HG02981 (cell line): Measurements from ENCODE around the gene DSP.

Source experiments
- ATAC-seq: cut with Tn5 transposase; IDR thresholded peaks from one replicate; pipeline ENCODE4 v1.9.1; 2021; ENCODE audit warnings: mild to moderate bottlenecking, moderate library complexity; ENCODE audit not compliant: unreplicated experiment

DSP gene

DNA sequence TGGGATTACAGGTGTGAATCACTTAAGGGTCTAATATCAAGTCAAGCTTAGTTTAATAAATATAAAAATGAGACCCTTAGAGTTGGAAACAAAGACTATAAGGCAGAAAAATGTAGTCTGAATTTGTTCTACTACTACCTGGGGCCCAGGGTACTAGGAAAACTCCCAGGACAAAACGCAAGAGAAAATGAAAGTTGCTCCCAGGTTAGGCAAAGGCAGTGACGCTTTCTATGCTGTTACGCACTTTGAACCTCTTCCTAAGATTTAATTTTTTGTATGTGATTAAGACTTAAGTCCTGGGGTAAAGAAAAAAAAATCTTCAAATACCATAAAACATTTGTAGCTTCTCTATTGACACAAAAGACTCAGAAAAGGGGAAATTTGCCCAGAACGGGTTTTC is 17.3 kb downstream of the DSP start:
- no peak for ATAC-seq

DNA sequence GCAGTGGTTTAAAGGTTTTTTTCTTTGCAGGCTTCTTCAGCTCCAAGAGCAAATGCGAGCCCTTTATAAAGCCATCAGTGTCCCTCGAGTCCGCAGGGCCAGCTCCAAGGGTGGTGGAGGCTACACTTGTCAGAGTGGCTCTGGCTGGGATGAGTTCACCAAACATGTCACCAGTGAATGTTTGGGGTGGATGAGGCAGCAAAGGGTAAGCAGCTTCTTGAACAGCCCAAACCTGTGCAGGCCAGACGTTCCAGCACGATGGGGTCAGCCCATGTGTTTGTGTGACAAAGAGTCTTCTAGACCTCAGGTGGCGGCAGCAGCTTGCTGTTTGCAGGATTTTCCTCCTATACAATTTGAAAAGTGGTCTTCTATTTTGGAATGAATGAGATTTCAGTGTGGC is 17.7 kb downstream of the DSP start:
- ATAC-seq, result no peak

DNA sequence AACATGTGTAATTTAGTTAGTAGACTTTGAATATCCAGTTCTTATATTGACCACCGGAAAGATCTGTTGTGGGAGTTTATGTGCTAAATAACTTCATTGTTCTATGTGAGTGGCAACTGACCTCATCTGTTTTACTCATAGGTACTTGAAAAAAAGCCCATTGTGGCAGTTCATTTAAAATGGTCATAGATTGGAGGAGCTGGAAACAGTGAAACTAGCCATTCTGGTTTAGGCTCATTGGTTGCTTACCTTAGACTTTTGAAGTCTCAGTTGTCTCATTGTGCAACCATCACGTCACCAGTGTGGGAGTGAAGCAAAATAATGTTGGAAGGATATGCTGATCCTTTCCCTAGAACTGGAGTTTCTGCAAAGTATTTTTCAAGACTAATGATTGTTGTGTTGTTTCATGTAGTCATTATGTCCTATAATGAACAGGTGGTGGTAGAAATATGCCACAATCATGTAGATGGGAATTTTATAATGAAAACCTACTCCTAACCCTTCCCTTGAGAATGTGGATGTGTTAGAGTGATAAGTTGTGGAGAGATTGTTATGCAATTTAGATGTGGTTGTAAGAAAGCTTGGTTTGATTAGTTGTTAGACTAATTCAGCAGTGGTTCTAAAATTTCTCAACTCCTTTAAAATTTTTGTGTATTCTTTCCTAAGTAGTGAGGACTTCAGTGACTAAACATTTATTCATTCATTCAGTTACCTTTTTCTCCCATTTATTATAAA is 18.3 kb downstream of the DSP start:
- no peak for ATAC-seq

DNA sequence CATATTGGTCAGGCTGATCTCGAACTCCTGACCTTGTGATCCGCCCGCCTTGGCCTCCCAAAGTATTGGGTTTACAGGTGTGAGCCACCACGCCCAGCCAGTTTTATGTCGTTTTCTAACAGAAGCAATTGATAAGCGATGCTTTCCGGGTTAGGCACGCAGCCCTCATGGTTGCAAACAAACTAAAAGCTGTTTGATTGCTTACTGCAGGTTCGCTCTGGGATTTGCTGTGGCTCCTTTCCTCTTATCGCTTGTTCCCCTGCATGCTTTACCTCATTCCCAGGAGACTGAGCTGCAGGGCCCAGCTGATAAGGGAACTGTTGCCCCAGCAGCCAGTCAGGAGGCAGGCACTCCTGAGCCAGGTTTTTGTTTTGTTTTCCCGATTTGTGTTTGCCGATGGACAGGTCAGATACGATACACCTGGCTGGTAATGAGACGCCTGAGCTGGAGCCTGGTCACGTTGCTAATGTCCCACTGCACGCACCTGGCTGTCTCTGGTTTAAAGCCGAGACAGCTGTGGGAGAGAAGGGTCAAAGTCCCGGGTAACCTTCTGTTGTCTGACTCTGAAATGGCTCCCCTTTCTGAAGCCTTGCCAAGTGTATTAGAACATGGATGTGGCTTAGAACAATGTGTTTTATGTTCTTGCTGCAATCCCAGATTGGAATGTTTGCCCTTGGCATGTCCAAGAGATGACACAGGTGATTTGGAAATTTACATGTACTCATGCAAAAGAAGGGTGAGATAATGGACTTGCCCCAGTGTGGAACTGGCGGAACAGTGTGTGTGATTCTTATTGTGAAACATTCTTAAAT is 19.9 kb downstream of the DSP start:
- ATAC-seq, result no peak

DNA sequence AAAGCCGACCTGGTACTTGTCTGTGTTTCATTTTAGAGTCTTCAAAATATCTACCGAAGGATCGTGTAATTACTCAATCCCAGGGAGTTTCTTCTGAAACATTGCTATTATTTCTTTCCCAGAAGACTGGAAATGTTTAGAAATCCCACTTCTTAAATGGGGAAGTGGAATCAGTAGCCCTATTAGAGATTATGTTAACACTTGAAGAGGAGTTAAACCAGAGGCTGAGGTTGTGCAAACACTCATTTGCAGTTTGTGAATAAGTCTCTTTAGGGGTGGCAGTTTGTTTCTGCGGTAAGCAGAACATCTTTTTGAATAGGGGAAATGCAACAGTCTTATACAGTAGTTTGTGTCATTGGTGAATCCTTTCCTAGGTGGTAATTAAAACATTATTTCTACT is 21.3 kb downstream of the DSP start:
- no peak for ATAC-seq

DNA sequence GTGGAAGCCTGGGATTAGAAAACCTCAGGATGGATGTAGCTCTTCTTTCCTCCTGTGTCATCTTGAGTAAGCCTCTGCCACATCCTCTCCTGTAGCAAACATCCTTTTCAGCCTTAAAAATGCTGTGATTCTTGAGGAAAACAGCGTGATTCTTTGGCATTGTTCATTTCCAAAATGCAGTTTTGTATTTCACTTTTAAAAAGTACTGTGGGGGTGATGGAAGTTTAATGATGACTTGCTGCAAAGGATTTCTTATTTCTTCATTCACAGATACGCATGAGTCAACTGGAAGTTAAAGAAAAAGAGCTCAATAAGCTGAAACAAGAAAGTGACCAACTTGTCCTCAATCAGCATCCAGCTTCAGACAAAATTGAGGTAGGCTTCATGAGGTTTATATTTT is 24.6 kb downstream of the DSP start:
- ATAC-seq, result no peak

DNA sequence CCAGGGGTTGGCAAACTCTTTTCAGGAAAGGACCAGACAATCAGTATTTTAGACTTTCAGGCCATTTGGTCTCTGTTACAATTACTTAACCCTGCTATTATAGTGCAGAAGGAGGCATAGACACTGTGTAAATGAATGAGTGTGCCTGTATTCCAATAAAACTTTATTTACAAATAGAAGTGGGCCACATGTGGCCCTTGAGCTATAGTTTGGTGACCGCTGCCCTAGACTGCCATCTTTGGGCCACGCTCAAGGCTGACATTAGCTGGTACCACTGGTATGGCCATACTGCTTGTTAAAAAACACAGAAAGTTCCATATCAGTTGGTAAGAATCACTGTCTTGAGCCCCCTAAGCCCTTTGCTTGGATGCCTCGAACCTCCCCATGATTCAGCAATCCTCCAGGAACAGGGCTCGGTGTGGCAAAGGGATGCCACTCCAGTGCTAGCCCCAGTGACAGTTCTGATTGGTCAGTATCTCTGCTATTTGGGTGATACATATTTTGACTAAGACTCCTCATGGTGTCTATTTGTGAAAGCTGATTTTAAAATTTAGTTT is 25.2 kb downstream of the DSP start:
- no peak for ATAC-seq

DNA sequence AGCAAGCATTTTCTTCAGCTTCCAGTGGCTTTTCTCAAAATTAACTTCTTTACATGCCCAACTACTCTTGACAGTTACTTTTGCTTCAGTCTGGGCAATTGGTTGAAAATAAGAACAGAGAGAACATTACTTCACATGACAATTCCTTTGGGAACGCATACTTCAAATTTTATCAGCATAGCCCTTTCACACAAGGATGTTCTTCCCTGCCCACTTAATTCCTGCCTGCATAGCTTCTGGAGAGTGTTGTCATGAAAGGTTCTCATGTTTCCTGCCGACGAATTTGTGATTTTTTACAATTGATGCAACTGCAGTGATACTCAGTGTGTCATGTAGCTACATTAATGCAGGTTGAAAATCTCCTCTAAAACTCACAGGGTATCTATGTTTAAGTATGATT is 26.6 kb downstream of the DSP start:
- no peak for ATAC-seq

DNA sequence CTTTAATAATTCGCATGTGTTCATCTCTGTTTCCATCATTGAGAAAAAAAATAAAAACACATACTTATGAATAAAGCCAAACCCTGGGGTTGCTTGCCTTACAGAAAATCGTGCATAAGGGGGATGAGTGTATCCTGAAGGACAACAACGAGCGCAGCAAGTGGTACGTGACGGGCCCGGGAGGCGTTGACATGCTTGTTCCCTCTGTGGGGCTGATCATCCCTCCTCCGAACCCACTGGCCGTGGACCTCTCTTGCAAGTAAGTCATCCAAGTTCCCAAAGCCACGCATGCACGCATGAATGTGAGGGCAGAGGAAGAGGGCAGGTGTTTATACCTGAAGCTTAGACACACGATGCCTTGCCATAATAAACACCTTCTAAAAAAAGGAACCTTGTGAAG is 27.6 kb downstream of the DSP start:
- ATAC-seq, result no peak

DNA sequence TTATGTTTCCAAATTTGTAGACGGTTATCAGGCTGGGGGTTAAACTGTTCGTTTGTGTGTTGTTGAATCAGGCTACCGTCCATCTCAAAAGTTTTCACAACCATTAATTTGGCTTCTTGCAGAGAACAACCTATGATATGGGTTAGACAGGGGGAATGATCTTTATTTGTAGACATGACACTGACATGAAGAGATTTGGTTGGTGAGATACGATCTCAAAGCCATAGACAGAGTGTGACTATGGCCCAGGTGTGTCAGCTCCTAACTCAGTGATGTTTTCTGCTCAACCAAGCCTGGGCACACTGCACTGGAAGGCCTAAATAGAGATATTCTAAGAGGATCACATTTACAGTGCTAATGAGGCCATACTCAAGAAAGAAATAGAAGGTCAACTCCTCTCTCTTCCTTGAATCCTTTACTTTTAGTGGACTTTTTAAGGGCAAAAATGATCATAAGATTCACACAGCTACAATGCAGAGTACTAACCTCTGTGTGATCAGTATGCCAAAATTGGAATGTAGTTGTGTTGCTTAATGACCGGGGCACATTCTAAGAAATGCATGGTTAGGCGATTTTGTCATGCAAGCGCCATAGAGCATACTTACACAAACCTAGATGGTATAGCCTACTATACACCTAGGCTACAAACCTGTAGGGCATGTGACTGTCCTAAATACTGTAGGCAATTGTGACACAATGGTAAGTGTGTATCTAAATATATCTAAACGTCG is 30.9 kb downstream of the DSP start:
- no peak for ATAC-seq

DNA sequence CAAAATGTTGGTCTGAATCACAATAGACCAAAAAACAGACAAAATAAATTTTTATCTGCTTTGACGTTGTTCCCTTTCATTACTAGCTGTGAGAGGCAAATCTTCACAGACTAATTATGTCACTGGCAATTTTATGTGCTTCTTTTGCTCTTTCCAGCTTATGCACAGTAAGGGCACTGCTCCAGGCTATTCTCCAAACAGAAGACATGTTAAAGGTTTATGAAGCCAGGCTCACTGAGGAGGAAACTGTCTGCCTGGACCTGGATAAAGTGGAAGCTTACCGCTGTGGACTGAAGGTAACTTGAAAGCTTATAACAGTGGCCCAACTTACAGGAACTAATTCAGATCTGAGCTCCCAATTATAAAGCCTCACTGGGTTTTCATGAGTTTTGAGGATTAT is 33.0 kb downstream of the DSP start:
- no peak for ATAC-seq

DNA sequence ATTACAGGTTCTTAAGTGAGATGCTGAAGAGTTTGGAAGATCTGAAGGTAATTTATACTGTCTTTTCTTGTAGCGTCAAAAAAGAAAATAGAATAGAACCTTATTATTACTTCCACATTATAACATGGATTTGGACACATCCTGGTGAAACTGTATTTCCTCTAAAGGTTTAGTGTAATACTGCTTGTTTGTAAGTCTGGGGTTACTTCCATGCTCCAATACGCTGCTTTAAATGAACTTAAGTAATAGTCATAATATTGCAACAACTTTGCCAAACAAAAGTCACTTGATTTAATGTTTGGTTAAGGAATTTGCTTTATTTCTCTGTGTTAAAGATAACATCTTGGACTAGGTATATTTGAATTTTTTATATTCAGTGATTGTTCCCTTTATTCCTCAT is 37.0 kb downstream of the DSP start:
- ATAC-seq, result no peak

DNA sequence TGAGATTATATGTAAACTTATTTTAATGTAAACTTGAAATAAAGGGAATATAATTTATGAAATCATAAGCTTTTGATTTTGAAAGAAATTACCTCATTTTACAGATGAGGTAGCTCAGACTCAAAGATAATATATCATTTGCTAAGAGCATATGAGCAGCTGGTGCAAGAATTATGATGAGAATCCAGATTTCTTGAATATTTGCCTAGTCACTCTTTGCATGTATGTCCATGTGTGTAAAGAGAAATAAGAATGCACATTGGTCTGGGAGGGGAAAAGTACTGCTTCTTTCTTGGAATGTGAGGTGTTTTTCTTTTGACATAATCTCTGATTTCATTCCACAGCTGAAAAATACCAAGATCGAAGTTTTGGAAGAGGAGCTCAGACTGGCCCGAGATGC is 37.5 kb downstream of the DSP start:
- no peak for ATAC-seq

DNA sequence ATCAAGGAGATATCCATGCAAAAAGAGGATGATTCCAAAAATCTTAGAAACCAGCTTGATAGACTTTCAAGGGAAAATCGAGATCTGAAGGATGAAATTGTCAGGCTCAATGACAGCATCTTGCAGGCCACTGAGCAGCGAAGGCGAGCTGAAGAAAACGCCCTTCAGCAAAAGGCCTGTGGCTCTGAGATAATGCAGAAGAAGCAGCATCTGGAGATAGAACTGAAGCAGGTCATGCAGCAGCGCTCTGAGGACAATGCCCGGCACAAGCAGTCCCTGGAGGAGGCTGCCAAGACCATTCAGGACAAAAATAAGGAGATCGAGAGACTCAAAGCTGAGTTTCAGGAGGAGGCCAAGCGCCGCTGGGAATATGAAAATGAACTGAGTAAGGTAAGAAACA is 38.4 kb downstream of the DSP start:
- no peak for ATAC-seq

DNA sequence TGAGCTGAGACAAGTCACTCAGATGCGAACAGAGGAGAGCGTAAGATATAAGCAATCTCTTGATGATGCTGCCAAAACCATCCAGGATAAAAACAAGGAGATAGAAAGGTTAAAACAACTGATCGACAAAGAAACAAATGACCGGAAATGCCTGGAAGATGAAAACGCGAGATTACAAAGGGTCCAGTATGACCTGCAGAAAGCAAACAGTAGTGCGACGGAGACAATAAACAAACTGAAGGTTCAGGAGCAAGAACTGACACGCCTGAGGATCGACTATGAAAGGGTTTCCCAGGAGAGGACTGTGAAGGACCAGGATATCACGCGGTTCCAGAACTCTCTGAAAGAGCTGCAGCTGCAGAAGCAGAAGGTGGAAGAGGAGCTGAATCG is 39.1 kb downstream of the DSP start:
- no peak for ATAC-seq

DNA sequence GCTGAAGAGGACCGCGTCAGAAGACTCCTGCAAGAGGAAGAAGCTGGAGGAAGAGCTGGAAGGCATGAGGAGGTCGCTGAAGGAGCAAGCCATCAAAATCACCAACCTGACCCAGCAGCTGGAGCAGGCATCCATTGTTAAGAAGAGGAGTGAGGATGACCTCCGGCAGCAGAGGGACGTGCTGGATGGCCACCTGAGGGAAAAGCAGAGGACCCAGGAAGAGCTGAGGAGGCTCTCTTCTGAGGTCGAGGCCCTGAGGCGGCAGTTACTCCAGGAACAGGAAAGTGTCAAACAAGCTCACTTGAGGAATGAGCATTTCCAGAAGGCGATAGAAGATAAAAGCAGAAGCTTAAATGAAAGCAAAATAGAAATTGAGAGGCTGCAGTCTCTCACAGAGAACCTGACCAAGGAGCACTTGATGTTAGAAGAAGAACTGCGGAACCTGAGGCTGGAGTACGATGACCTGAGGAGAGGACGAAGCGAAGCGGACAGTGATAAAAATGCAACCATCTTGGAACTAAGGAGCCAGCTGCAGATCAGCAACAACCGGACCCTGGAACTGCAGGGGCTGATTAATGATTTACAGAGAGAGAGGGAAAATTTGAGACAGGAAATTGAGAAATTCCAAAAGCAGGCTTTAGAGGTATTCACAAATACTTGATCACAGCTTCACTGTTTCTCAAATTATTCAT is 39.6 kb downstream of the DSP start:
- no peak for ATAC-seq

DNA sequence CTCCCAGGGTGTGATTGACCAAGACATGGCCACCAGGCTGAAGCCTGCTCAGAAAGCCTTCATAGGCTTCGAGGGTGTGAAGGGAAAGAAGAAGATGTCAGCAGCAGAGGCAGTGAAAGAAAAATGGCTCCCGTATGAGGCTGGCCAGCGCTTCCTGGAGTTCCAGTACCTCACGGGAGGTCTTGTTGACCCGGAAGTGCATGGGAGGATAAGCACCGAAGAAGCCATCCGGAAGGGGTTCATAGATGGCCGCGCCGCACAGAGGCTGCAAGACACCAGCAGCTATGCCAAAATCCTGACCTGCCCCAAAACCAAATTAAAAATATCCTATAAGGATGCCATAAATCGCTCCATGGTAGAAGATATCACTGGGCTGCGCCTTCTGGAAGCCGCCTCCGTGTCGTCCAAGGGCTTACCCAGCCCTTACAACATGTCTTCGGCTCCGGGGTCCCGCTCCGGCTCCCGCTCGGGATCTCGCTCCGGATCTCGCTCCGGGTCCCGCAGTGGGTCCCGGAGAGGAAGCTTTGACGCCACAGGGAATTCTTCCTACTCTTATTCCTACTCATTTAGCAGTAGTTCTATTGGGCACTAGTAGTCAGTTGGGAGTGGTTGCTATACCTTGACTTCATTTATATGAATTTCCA is 43.9 kb downstream of the DSP start:
- ATAC-seq, result no peak

DNA sequence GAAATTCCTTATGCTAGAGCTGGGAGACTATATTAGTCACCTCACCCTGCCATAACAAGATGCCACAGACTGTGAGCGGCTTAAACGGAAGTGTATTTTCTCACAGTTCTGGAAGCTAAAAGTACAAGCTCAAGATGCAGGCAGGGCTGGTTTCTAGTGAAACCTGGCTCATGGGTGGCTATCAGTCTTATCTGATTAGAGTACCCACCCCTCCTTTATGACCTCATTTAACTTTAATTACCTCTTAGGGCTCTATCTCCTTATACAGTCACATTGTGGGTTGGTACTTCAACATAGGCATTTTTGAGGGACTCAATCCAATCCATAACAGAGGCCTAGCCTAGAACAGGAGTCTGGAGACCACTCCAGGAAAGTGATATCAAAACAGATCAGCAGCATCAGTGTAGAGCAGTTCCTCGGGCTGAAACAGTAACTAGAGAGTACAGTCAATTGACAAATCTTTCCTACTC is 46.2 kb downstream of the DSP start:
- no peak for ATAC-seq

DNA sequence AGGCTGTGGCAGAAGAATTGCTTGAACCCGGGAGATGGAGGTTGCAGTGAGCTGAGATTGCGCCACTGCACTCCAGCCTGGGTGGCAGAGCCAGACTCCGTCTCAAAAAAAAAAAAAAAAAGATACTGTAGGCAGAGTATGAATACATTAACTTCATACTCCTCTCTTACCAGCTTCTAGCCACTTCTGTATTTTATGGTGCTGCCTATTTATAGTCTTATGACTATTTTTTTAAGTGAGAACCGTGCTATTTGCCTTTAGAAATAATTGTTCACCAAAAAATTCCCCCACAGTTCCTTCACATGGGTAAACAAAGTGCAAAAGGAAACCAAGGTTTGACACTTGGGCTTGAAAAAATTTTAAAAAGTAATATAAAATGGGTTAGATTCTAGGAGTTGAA is 47.0 kb downstream of the DSP start:
- ATAC-seq, result no peak

DNA sequence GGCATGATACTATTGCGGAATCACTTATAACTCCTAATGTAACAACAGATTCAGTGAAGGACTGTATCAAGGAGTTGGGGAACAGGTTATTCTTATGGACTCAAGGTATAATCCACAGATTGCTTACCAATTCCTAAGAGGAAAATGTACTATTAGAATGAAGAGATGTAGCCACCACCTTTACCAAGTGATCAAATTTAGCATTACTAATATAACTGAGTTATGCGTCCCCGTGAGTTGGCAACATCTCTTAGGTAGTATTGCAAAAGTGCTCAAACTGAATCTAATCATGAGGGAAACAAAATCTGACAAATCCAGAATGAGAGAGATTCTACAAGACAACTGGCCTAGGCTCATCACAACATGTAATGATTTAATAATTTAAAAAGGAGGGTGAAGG is 47.8 kb downstream of the DSP start:
- no peak for ATAC-seq
